ENCODE results near the gene HOXC9. TPM values are rescaled to one million over a fixed set of nuclear protein-coding genes. Genes with fewer than 3 reads are reported as not detected.

HOXC9 gene
- total RNA-seq, 1 donor: not detected

DNA sequence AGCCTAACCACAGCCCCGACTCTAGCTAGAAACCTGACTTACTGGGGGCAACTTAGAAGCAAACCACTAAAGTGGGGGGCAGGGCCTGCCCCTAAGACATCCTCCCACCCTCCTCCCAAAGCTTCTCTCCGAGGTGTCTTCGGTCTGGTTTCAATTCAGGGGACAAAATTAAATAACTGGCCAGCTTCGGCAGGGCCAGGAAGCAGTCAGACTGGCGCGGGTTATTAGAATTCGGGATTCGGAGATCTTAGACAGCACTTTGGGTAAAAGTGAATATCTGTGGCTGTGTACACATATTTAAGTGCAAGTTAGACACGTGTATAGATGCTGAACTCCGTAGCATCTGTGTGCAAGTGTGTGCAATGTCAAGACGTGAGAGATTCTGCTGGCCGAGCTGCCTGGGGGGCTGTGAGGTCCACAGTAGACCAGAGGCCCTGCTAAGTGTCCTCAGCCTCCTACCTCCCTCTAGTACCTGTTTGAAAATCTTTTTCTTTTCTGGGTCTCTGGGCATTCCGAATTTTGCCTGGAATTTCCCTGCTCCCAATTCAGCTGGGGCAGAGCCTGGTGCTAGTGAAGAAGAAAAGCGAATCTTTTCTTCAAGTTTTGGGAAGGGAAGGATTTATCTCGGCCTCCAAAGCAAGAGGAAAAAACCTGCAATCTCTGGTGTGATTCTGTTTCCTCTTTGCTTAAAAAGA is 19.0 kb upstream of the HOXC9 start:
- TF ChIP-seq, protein P1, sequence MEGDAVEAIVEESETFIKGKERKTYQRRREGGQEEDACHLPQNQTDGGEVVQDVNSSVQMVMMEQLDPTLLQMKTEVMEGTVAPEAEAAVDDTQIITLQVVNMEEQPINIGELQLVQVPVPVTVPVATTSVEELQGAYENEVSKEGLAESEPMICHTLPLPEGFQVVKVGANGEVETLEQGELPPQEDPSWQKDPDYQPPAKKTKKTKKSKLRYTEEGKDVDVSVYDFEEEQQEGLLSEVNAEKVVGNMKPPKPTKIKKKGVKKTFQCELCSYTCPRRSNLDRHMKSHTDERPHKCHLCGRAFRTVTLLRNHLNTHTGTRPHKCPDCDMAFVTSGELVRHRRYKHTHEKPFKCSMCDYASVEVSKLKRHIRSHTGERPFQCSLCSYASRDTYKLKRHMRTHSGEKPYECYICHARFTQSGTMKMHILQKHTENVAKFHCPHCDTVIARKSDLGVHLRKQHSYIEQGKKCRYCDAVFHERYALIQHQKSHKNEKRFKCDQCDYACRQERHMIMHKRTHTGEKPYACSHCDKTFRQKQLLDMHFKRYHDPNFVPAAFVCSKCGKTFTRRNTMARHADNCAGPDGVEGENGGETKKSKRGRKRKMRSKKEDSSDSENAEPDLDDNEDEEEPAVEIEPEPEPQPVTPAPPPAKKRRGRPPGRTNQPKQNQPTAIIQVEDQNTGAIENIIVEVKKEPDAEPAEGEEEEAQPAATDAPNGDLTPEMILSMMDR (IDR thresholded peaks at IDR 0.05; ENCODE audit: insufficient read depth, low read length): no peak
- H3K4me3 ChIP-seq (ENCODE audit: low read depth, low read length): no peak overlapping the region
- DNase-seq (ENCODE audit: low read depth): no peak

DNA sequence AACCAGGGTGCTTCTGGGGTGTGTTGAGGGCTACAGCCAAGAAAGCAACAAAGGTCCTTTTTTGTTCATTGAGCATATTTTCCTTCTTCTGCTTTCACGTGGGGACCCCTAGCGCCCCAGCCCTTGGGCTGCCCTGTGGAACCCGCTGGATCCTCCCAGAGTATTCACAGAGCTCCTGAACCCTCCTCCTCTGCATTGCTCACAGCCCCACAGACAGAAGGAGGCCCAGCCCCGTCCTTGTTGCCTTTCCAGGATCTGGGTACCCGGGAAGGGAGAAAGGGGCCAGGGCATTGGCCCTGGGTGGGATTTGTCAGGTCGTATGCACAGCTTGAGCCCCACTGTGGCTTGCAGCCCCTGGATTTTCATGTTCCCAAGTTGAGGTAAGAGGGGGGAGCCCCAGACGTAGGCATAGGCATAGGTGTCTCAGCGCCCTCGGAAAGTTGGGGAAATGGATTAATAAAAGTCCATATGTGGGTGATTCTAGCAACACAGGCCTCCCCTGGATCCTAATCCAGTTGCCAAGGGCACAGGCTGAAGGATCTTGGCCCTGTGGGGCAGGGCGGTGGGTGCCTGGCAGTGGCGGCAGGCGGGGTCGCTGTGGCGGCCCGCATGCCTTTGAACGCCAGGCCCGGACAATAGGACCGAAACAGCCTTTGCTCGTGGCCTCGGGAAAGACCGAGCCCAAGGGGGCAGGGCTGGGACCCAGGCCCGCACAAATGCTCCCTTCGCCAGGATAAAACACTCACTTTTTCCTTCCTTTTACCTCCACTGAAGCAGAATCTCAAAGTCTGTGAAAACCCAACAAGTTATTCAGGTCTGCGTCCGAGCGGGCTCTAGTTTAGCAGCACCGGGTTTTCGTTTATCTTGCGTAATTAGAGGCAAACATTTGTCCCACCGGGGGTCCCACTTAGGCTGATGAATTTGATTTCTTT is 18.1 kb upstream of the HOXC9 start:
- TF ChIP-seq, protein P1 (IDR thresholded peaks at IDR 0.05; ENCODE audit: insufficient read depth, low read length): no peak
- DNase-seq (ENCODE audit: low read depth): no peak
- H3K4me3 ChIP-seq (ENCODE audit: low read depth, low read length): no peak overlapping the region

DNA sequence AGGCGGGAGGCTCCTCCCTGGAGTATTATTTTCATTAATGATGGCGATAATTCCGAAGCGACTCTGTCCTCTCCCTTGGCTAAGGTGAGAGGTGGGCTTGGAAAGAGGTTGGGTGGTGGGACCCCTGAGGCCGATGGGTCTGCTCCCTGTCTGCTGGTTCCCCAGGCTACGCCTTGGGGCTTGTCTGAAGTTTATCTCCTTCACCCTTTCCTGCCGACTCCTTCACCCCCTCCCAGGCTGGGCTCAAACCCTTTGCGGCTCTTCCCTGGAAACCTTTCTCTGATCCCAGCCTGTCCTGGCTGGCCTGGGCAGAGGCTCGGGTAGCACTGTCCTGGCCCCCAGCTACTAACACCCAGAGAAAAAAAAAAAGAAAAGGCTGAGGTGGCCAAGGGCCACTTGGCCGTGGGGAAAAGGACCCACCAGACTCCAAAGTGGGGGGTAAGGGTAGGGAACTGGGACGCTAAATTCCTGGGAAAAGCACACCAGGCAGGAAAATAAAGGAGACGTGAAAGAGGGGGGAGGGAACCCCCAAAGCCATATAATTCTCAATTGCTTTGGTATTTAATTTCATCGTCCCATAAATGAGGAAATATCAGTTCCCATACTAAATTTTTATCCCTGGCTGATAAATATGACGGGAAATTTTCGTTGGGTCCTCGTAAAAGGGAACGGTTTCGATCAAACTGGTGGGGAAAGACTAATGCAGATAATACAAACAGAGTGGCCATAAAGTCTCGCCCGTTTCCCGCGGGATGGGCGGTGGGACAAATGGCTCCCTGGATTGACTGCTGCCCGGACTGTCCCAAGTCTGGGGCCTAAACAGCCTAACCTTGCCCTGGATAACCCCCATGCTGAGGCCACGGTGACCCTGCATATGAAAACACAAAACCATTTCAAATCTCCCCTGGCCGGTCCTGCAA is 17.1 kb upstream of the HOXC9 start:
- H3K4me3 ChIP-seq (ENCODE audit: low read depth, low read length): no peak overlapping the region
- DNase-seq (ENCODE audit: low read depth): no peak

DNA sequence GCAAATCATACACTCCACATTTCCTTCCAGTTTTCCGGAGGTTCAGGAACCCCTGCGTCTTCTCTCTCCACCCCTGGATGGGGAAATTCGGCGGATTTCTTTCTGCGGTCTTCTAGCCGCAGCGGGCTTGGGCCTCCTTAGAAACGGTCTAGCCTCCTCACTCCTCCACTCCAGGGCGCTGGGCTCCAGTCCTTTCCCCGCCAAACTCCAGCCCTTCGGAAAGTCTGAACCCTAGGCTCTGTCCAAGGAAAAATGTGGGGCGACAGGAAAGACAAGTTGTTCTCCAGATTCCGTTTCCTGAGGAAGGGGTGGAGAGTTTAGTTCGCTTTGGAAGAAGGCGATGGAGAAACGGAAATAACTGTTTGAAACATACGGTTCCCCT is 16.4 kb upstream of the HOXC9 start:
- no peak for DNase-seq (ENCODE audit: low read depth)
- no peak overlapping the region for H3K4me3 ChIP-seq (ENCODE audit: low read depth, low read length)
- TF ChIP-seq, protein P1 (IDR thresholded peaks at IDR 0.05; ENCODE audit: insufficient read depth, low read length): no peak

More for the DNA sequence above, 17.1 kb upstream of the HOXC9 start:
- TF ChIP-seq, protein P1 (IDR thresholded peaks at IDR 0.05; ENCODE audit: insufficient read depth, low read length): no peak

DNA sequence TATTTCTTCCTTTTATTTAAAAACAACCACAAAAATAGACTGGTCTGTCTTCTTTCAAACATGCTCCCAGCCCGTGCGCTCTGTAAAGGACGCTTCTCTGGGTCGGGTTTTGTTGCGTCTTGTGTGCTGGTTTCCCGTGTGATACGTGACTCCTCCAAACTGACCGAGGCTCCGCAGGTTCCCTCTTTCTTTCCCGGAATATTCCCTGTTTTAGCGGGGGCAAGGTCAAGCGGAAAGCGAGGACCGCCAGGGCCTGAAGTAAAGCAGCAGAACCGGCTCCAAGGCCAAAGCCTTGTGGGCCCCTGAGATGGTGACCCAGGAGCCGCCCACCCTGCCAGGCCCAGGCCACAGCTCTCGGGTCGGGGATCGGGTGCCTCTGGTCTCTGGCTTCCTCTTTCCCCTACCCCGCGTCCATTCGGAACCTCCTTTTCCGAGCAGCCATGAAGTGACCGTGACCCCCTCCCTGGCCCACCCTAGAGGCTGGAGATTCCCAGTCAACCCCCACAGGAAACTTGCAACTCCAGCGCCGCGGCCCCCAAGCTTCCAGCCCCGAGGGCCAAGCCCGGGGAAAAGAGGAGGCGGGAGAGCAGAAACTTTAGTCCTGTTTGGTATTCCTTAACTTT is 15.9 kb upstream of the HOXC9 start:
- DNase-seq (ENCODE audit: low read depth): no peak
- TF ChIP-seq, protein P1 (IDR thresholded peaks at IDR 0.05; ENCODE audit: insufficient read depth, low read length): no peak
- no peak overlapping the region for H3K4me3 ChIP-seq (ENCODE audit: low read depth, low read length)

All from fibroblast of the aortic adventitia (primary cell).